ENCODE results near the gene CCDC32.
A peak's percentile ranks its signal among the peaks of the same experiment; 100 is the strongest.

CCDC32 gene

GRCh38 chr15:40536501-40536900 is 28.3 kb downstream of the CCDC32 start:
- Histone ChIP-seq H3K4me1 (ENCODE audit: control insufficient read depth, insufficient read depth, low read length) (no peaks in the 10 kb centered on the region), H3K4me3 (ENCODE audit: low read depth, low read length) (no peak overlapping the region), H3K9me3 (ENCODE audit: control insufficient read depth, insufficient read depth, low read length) (no peaks in the 10 kb centered on the region), H3K9ac (ENCODE audit: low read depth, low read length) (no peak overlapping the region), H3K36me3 (ENCODE audit: control insufficient read depth, insufficient read depth, low read length) (no peaks in the 10 kb centered on the region), H3K27me3 (ENCODE audit: control insufficient read depth, insufficient read depth, low read length) (no peaks in the 10 kb centered on the region)

- H3K27me3 ChIP-seq (ENCODE audit: control insufficient read depth, insufficient read depth, low read length) = no peaks in the 10 kb centered on the region
- no peaks in the 10 kb centered on the region for H3K36me3 ChIP-seq (ENCODE audit: control insufficient read depth, insufficient read depth, low read length)
- H3K4me3 ChIP-seq (ENCODE audit: low read depth, low read length) = no peak overlapping the region
- no peak overlapping the region for H3K9ac ChIP-seq (ENCODE audit: low read depth, low read length)
- no peaks in the 10 kb centered on the region for H3K9me3 ChIP-seq (ENCODE audit: control insufficient read depth, insufficient read depth, low read length)
- H3K4me1 ChIP-seq (ENCODE audit: control insufficient read depth, insufficient read depth, low read length) = no peaks in the 10 kb centered on the region
Observed at GRCh38 chr15:40534371-40534770, 30.5 kb downstream of the CCDC32 start.

GRCh38 chr15:40533763-40534364 is 31.0 kb downstream of the CCDC32 start:
- Histone ChIP-seq H3K27me3 (ENCODE audit: control insufficient read depth, insufficient read depth, low read length) (no peaks in the 10 kb centered on the region), H3K9me3 (ENCODE audit: control insufficient read depth, insufficient read depth, low read length) (no peaks in the 10 kb centered on the region), H3K4me1 (ENCODE audit: control insufficient read depth, insufficient read depth, low read length) (no peaks in the 10 kb centered on the region), H3K36me3 (ENCODE audit: control insufficient read depth, insufficient read depth, low read length) (no peaks in the 10 kb centered on the region), H3K4me3 (ENCODE audit: low read depth, low read length) (no peak overlapping the region), H3K9ac (ENCODE audit: low read depth, low read length) (no peak overlapping the region)

GRCh38 chr15:40528801-40529200 is 36.0 kb downstream of the CCDC32 start:
- Histone ChIP-seq H3K9me3 (ENCODE audit: control insufficient read depth, insufficient read depth, low read length) (no peaks in the 10 kb centered on the region), H3K9ac (ENCODE audit: low read depth, low read length) (no peak overlapping the region), H3K36me3 (ENCODE audit: control insufficient read depth, insufficient read depth, low read length) (no peaks in the 10 kb centered on the region), H3K27me3 (ENCODE audit: control insufficient read depth, insufficient read depth, low read length) (no peaks in the 10 kb centered on the region), H3K4me3 (ENCODE audit: low read depth, low read length) (no peak overlapping the region), H3K4me1 (ENCODE audit: control insufficient read depth, insufficient read depth, low read length) (no peaks in the 10 kb centered on the region)

- Histone ChIP-seq H3K4me1 (ENCODE audit: control insufficient read depth, insufficient read depth, low read length) (no peaks in the 10 kb centered on the region), H3K36me3 (ENCODE audit: control insufficient read depth, insufficient read depth, low read length) (no peaks in the 10 kb centered on the region), H3K9me3 (ENCODE audit: control insufficient read depth, insufficient read depth, low read length) (no peaks in the 10 kb centered on the region), H3K4me3 (ENCODE audit: low read depth, low read length) (no peak overlapping the region), H3K9ac (ENCODE audit: low read depth, low read length) (no peak overlapping the region), H3K27me3 (ENCODE audit: control insufficient read depth, insufficient read depth, low read length) (no peaks in the 10 kb centered on the region)
Observed at GRCh38 chr15:40525855-40526254, 39.0 kb downstream of the CCDC32 start.

- H3K4me3 ChIP-seq (ENCODE audit: low read depth, low read length) = no peak overlapping the region
- no peak overlapping the region for H3K9ac ChIP-seq (ENCODE audit: low read depth, low read length)
- no peaks in the 10 kb centered on the region for H3K4me1 ChIP-seq (ENCODE audit: control insufficient read depth, insufficient read depth, low read length)
- H3K9me3 ChIP-seq (ENCODE audit: control insufficient read depth, insufficient read depth, low read length) = no peaks in the 10 kb centered on the region
- H3K36me3 ChIP-seq (ENCODE audit: control insufficient read depth, insufficient read depth, low read length) = no peaks in the 10 kb centered on the region
- no peaks in the 10 kb centered on the region for H3K27me3 ChIP-seq (ENCODE audit: control insufficient read depth, insufficient read depth, low read length)
Observed at GRCh38 chr15:40523611-40524010, 41.2 kb downstream of the CCDC32 start.

GRCh38 chr15:40516322-40516721 is 48.5 kb downstream of the CCDC32 start:
- Histone ChIP-seq H3K36me3 (ENCODE audit: control insufficient read depth, insufficient read depth, low read length) (no peaks in the 10 kb centered on the region), H3K9me3 (ENCODE audit: control insufficient read depth, insufficient read depth, low read length) (no peaks in the 10 kb centered on the region), H3K4me1 (ENCODE audit: control insufficient read depth, insufficient read depth, low read length) (peaks cover 5% of the 10 kb centered on the region), H3K9ac (ENCODE audit: low read depth, low read length) (no peak overlapping the region), H3K27me3 (ENCODE audit: control insufficient read depth, insufficient read depth, low read length) (peaks cover 20% of the 10 kb centered on the region), H3K4me3 (ENCODE audit: low read depth, low read length) (no peak overlapping the region)

GRCh38 chr15:40513609-40514008 is 51.2 kb downstream of the CCDC32 start:
- no peak overlapping the region for H3K9ac ChIP-seq (ENCODE audit: low read depth, low read length)
- no peaks in the 10 kb centered on the region for H3K9me3 ChIP-seq (ENCODE audit: control insufficient read depth, insufficient read depth, low read length)
- H3K36me3 ChIP-seq (ENCODE audit: control insufficient read depth, insufficient read depth, low read length) = no peaks in the 10 kb centered on the region
- no peak overlapping the region for H3K4me3 ChIP-seq (ENCODE audit: low read depth, low read length)
- H3K4me1 ChIP-seq (ENCODE audit: control insufficient read depth, insufficient read depth, low read length) = peaks cover 7% of the 10 kb centered on the region
- peaks cover 36% of the 10 kb centered on the region for H3K27me3 ChIP-seq (ENCODE audit: control insufficient read depth, insufficient read depth, low read length)

GRCh38 chr15:40512440-40512839 is 52.4 kb downstream of the CCDC32 start:
- Histone ChIP-seq H3K36me3 (ENCODE audit: control insufficient read depth, insufficient read depth, low read length) (no peaks in the 10 kb centered on the region), H3K4me3 (ENCODE audit: low read depth, low read length) (peak overlapping the region; percentile 68), H3K9ac (ENCODE audit: low read depth, low read length) (no peak overlapping the region), H3K9me3 (ENCODE audit: control insufficient read depth, insufficient read depth, low read length) (no peaks in the 10 kb centered on the region), H3K27me3 (ENCODE audit: control insufficient read depth, insufficient read depth, low read length) (peaks cover 47% of the 10 kb centered on the region), H3K4me1 (ENCODE audit: control insufficient read depth, insufficient read depth, low read length) (peaks cover 7% of the 10 kb centered on the region)

- no peaks in the 10 kb centered on the region for H3K36me3 ChIP-seq (ENCODE audit: control insufficient read depth, insufficient read depth, low read length)
- H3K9ac ChIP-seq (ENCODE audit: low read depth, low read length) = peak overlapping the region; percentile 47
- H3K27me3 ChIP-seq (ENCODE audit: control insufficient read depth, insufficient read depth, low read length) = peaks cover 51% of the 10 kb centered on the region
- H3K4me3 ChIP-seq (ENCODE audit: low read depth, low read length) = peak overlapping the region; percentile 68
- peaks cover 7% of the 10 kb centered on the region for H3K4me1 ChIP-seq (ENCODE audit: control insufficient read depth, insufficient read depth, low read length)
- H3K9me3 ChIP-seq (ENCODE audit: control insufficient read depth, insufficient read depth, low read length) = no peaks in the 10 kb centered on the region
Observed at GRCh38 chr15:40511472-40512133, 53.2 kb downstream of the CCDC32 start.

- Histone ChIP-seq H3K9ac (ENCODE audit: low read depth, low read length) (no peak overlapping the region), H3K9me3 (ENCODE audit: control insufficient read depth, insufficient read depth, low read length) (no peaks in the 10 kb centered on the region), H3K36me3 (ENCODE audit: control insufficient read depth, insufficient read depth, low read length) (no peaks in the 10 kb centered on the region), H3K4me3 (ENCODE audit: low read depth, low read length) (peak overlapping the region; percentile 68), H3K4me1 (ENCODE audit: control insufficient read depth, insufficient read depth, low read length) (peaks cover 7% of the 10 kb centered on the region), H3K27me3 (ENCODE audit: control insufficient read depth, insufficient read depth, low read length) (peaks cover 55% of the 10 kb centered on the region)
Observed at GRCh38 chr15:40511093-40511471, 53.8 kb downstream of the CCDC32 start.

- H3K9ac ChIP-seq (ENCODE audit: low read depth, low read length) = no peak overlapping the region
- H3K27me3 ChIP-seq (ENCODE audit: control insufficient read depth, insufficient read depth, low read length) = peaks cover 55% of the 10 kb centered on the region
Observed at GRCh38 chr15:40510201-40510600, 54.6 kb downstream of the CCDC32 start.

More at GRCh38 chr15:40510201-40510600, 54.6 kb downstream of the CCDC32 start:
- Histone ChIP-seq H3K9me3 (ENCODE audit: control insufficient read depth, insufficient read depth, low read length) (no peaks in the 10 kb centered on the region), H3K36me3 (ENCODE audit: control insufficient read depth, insufficient read depth, low read length) (no peaks in the 10 kb centered on the region), H3K4me3 (ENCODE audit: low read depth, low read length) (no peak overlapping the region), H3K4me1 (ENCODE audit: control insufficient read depth, insufficient read depth, low read length) (peaks cover 7% of the 10 kb centered on the region)

All from iPS-15b (cell line).